DMS153 treated with DMSO at 0.1 percent for 48 hours (cell line): Measurements from ENCODE around the gene TMPRSS7.
A peak's percentile ranks its signal among the peaks of the same experiment; 100 is the strongest.

Source experiments
- DNase-seq: peaks from one replicate; lab custom pipeline; 2025; ENCODE audit not compliant: unreplicated experiment; lab: John Stamatoyannopoulos, UW

The TMPRSS7 gene

GRCh38 chr3:112053229-112053628, 18.7 kb downstream of the TMPRSS7 start:
- DNase-seq = no peak

GRCh38 chr3:112056451-112056929, 22.0 kb downstream of the TMPRSS7 start:
- no peak for DNase-seq

GRCh38 chr3:112059497-112059896, 25.0 kb downstream of the TMPRSS7 start:
- no peak for DNase-seq

- DNase-seq = no peak
Measured at GRCh38 chr3:112061152-112061551, 26.6 kb downstream of the TMPRSS7 start.

- DNase-seq = peak; percentile 11
Measured at GRCh38 chr3:112072387-112073060, 38.0 kb downstream of the TMPRSS7 start.

- DNase-seq = no peak
Measured at GRCh38 chr3:112074006-112074405, 39.5 kb downstream of the TMPRSS7 start.

- peak; percentile 65 for DNase-seq
Measured at GRCh38 chr3:112074616-112075497, 40.3 kb downstream of the TMPRSS7 start.

GRCh38 chr3:112078125-112079083, 43.9 kb downstream of the TMPRSS7 start:
- no peak for DNase-seq

GRCh38 chr3:112083239-112083638, 48.7 kb downstream of the TMPRSS7 start:
- DNase-seq = no peak

GRCh38 chr3:112084980-112085705, 50.6 kb downstream of the TMPRSS7 start:
- DNase-seq = no peak

GRCh38 chr3:112085735-112086075, 51.2 kb downstream of the TMPRSS7 start:
- DNase-seq = no peak

GRCh38 chr3:112086076-112086854, 51.7 kb downstream of the TMPRSS7 start, which contains the start of gene C3orf52:
C3orf52 (plus strand) TSS chr3:112086389; CDS start chr3:112086408, 19 bp downstream.
- DNase-seq = peak; percentile 84

GRCh38 chr3:112086875-112087524, 52.5 kb downstream of the TMPRSS7 start:
- DNase-seq = no peak

GRCh38 chr3:112087746-112088145, 53.2 kb downstream of the TMPRSS7 start:
- no peak for DNase-seq

GRCh38 chr3:112088944-112089343, 54.4 kb downstream of the TMPRSS7 start:
- DNase-seq = no peak

- peak; percentile 55 for DNase-seq
Measured at GRCh38 chr3:112089956-112090886, 55.7 kb downstream of the TMPRSS7 start.

GRCh38 chr3:112090887-112091586, 56.5 kb downstream of the TMPRSS7 start:
- peak; percentile 71 for DNase-seq
